Tibial artery (tissue), 4 donors: Measurements from ENCODE around the gene ANKRD55.

Experiments
- DNase-seq, 2 donors: peaks; one replicate each; pipeline ENCODE4 v3.0.0-alpha.2; 2019
- H3K27ac ChIP-seq, 2 donors: fragments of 200-600 bp; sonication (generic) in 1 of 2; 1 replicate in 1 of 2; 2 replicates in 1 of 2; pipeline ENCODE4 v1.5.1; 2018 to 2019; ENCODE audit warnings: mild to moderate bottlenecking in 1 of 2
- H3K27me3 ChIP-seq, 2 donors: fragments of 200-600 bp; sonication (generic) in 1 of 2; one replicate each; pipeline versions ENCODE4 v1.5.1 to v1.6.0; 2016 to 2019
- H3K36me3 ChIP-seq, 3 donors: fragments of 200-600 bp; sonication (generic) in 2 of 3; one replicate each; pipeline ENCODE4 v1.5.1; 2016 to 2019; ENCODE audit warnings: mild to moderate bottlenecking in 2 of 3
- H3K4me1 ChIP-seq, 4 donors: fragments of 200-600 bp; sonication (generic) in 2 of 4; 1 replicate in 3 of 4; 2 replicates in 1 of 4; pipeline ENCODE4 v1.5.1; 2016 to 2019
- H3K4me3 ChIP-seq, 2 donors: fragments of 200-600 bp; sonication (generic) in 1 of 2; 1 replicate in 1 of 2; 2 replicates in 1 of 2; pipeline ENCODE4 v1.5.1; 2018 to 2019; ENCODE audit warnings: mild to moderate bottlenecking in 2 of 2
- H3K9me3 ChIP-seq, 3 donors: fragments of 200-600 bp; sonication (generic) in 1 of 3; one replicate each; pipeline ENCODE4 v1.5.1; 2016 to 2019
- CTCF ChIP-seq, 2 experiments: fragments of 200-600 bp in 1 of 2; fragments of 450-650 bp in 1 of 2; IDR thresholded peaks; one replicate each; pipeline ENCODE4 v1.5.1; 2017 to 2019; ENCODE audit warnings: antibody characterized with exemption in 2 of 2, mild to moderate bottlenecking in 1 of 2, moderate library complexity in 1 of 2
- intact Hi-C: fragments of 100-400 bp; cut with DNase I; formaldehyde crosslinking; loops from one replicate; pipeline ENCODE4 v1.15.0; 2023; ENCODE audit warnings: low total_unique reads

The ANKRD55 gene

GRCh38 chr5:56060276-56061110, 172.6 kb downstream of the ANKRD55 start:
- no peaks in the 10 kb centered on the region for H3K9me3 ChIP-seq
- no peaks in the 10 kb centered on the region for H3K27me3 ChIP-seq
- no peak for DNase-seq
- peaks cover 0 to 9% (median 3%) of the 10 kb centered on the region in 4 donors for H3K4me1 ChIP-seq
- H3K36me3 ChIP-seq = no peaks in the 10 kb centered on the region
- intact Hi-C loops = no loop called here
- H3K4me3 ChIP-seq = no peak overlapping the region
- no peak for TF ChIP-seq CTCF (IDR thresholded peaks at IDR 0.05)
- no peak overlapping the region for H3K27ac ChIP-seq

- no peak for DNase-seq
- intact Hi-C loops = no loop called here
- TF ChIP-seq CTCF (IDR thresholded peaks at IDR 0.05) = no peak
- Histone ChIP-seq H3K4me3 (no peak overlapping the region), H3K4me1 (peaks cover 0 to 9% (median 3%) of the 10 kb centered on the region in 4 donors), H3K27me3 (no peaks in the 10 kb centered on the region), H3K9me3 (no peaks in the 10 kb centered on the region), H3K27ac (no peak overlapping the region), H3K36me3 (no peaks in the 10 kb centered on the region)
Observed at GRCh38 chr5:56059854-56060253, 173.3 kb downstream of the ANKRD55 start.

- peaks cover 0 to 9% (median 3%) of the 10 kb centered on the region in 4 donors for H3K4me1 ChIP-seq
- intact Hi-C loops = no loop called here
- no peaks in the 10 kb centered on the region for H3K27me3 ChIP-seq
- H3K4me3 ChIP-seq = no peak overlapping the region
- no peak overlapping the region for H3K27ac ChIP-seq
- no peaks in the 10 kb centered on the region for H3K36me3 ChIP-seq
- DNase-seq = no peak
- H3K9me3 ChIP-seq = peaks cover 0 to 4% (median 0%) of the 10 kb centered on the region in 3 donors
- no peak for TF ChIP-seq CTCF (IDR thresholded peaks at IDR 0.05)
Observed at GRCh38 chr5:56056875-56057274, 176.3 kb downstream of the ANKRD55 start.

- H3K4me3 ChIP-seq = no peak overlapping the region
- no peak for TF ChIP-seq CTCF (IDR thresholded peaks at IDR 0.05)
- intact Hi-C loops = no loop called here
- H3K4me1 ChIP-seq = peaks cover 0 to 9% (median 3%) of the 10 kb centered on the region in 4 donors
- H3K9me3 ChIP-seq = peaks cover 0 to 4% (median 0%) of the 10 kb centered on the region in 3 donors
- no peak for DNase-seq
- no peaks in the 10 kb centered on the region for H3K36me3 ChIP-seq
- H3K27me3 ChIP-seq = no peaks in the 10 kb centered on the region
- H3K27ac ChIP-seq = no peak overlapping the region
Observed at GRCh38 chr5:56055859-56056258, 177.3 kb downstream of the ANKRD55 start.

- H3K36me3 ChIP-seq = no peaks in the 10 kb centered on the region
- no peak for TF ChIP-seq CTCF (IDR thresholded peaks at IDR 0.05)
- no peak overlapping the region for H3K27ac ChIP-seq
- no peak overlapping the region for H3K4me3 ChIP-seq
- intact Hi-C loops = no loop called here
- no peak for DNase-seq
- H3K27me3 ChIP-seq = no peaks in the 10 kb centered on the region
- peaks cover 0 to 9% (median 3%) of the 10 kb centered on the region in 4 donors for H3K4me1 ChIP-seq
- H3K9me3 ChIP-seq = peaks cover 0 to 4% (median 0%) of the 10 kb centered on the region in 3 donors
Observed at GRCh38 chr5:56055287-56055686, 177.8 kb downstream of the ANKRD55 start.
